GM19240 (cell line): Measurements from ENCODE around the gene GALNT7.

Source experiments
- DNase-seq: peaks from one replicate; pipeline ENCODE4 v3.0.0; 2011; ENCODE audit warnings: low spot score; ENCODE audit not compliant: insufficient read length

Gene GALNT7

GRCh38 chr4:173261052-173261451 is 92.4 kb downstream of the GALNT7 start:
- no peak for DNase-seq

- DNase-seq = no peak
Measured at GRCh38 chr4:173262375-173262774, 93.8 kb downstream of the GALNT7 start.

GRCh38 chr4:173264245-173264644 is 95.6 kb downstream of the GALNT7 start:
- DNase-seq = no peak

- no peak for DNase-seq
Measured at GRCh38 chr4:173264684-173265185, 96.1 kb downstream of the GALNT7 start.

- no peak for DNase-seq
Measured at GRCh38 chr4:173265751-173266150, 97.1 kb downstream of the GALNT7 start.

- DNase-seq = no peak
Measured at GRCh38 chr4:173267711-173268110, 99.1 kb downstream of the GALNT7 start.

GRCh38 chr4:173269280-173269679 is 100.7 kb downstream of the GALNT7 start:
- no peak for DNase-seq

GRCh38 chr4:173270312-173271027 is 101.9 kb downstream of the GALNT7 start:
- DNase-seq = no peak

- DNase-seq = no peak
Measured at GRCh38 chr4:173272314-173272713, 103.7 kb downstream of the GALNT7 start.

GRCh38 chr4:173272996-173273395 is 104.4 kb downstream of the GALNT7 start:
- DNase-seq = no peak

GRCh38 chr4:173273941-173274340 is 105.3 kb downstream of the GALNT7 start:
- DNase-seq = no peak

- DNase-seq = no peak
Measured at GRCh38 chr4:173274744-173275143, 106.1 kb downstream of the GALNT7 start.

- no peak for DNase-seq
Measured at GRCh38 chr4:173275150-173275549, 106.5 kb downstream of the GALNT7 start.

- no peak for DNase-seq
Measured at GRCh38 chr4:173277340-173277739, 108.7 kb downstream of the GALNT7 start.

GRCh38 chr4:173280998-173281397 is 112.4 kb downstream of the GALNT7 start:
- no peak for DNase-seq

GRCh38 chr4:173281406-173282255 is 113.0 kb downstream of the GALNT7 start:
- no peak for DNase-seq

GRCh38 chr4:173282256-173282562 is 113.6 kb downstream of the GALNT7 start:
- no peak for DNase-seq

GRCh38 chr4:173282626-173283025 is 114.0 kb downstream of the GALNT7 start:
- DNase-seq = no peak

- DNase-seq = no peak
Measured at GRCh38 chr4:173284463-173284862, 115.9 kb downstream of the GALNT7 start.

GRCh38 chr4:173287486-173287885 is 118.9 kb downstream of the GALNT7 start:
- no peak for DNase-seq

- no peak for DNase-seq
Measured at GRCh38 chr4:173288296-173288695, 119.7 kb downstream of the GALNT7 start.

- no peak for DNase-seq
Measured at GRCh38 chr4:173288698-173289352, 120.2 kb downstream of the GALNT7 start.
